Neural progenitor cell (in vitro differentiated cells): Measurements from ENCODE around the gene CD8B. TPM values are rescaled to one million over a fixed set of nuclear protein-coding genes. Genes with fewer than 3 reads are reported as not detected.

ENCODE experiments used
- DNase-seq: peaks from one replicate; pipeline ENCODE4 v3.0.0-alpha.2; 2016; ENCODE audit warnings: low spot score
- H2AFZ ChIP-seq: fragments of 200-600 bp; sonication (generic); replicated peaks from 2 replicates; pipeline ENCODE4 v1.6.1; 2016; ENCODE audit warnings: antibody characterized with exemption
- H3F3A ChIP-seq: fragments of 200-600 bp; sonication (generic); 2 replicates; pipeline ENCODE4 v1.6.1; 2016; ENCODE audit warnings: antibody characterized with exemption, low read depth
- H3K27ac ChIP-seq: fragments of 200-600 bp; sonication (generic); 2 replicates; pipeline ENCODE4 v1.5.1; 2016; ENCODE audit warnings: mild to moderate bottlenecking
- H3K27me3 ChIP-seq: fragments of 200-600 bp; sonication (generic); 2 replicates; pipeline ENCODE4 v1.6.1; 2016; ENCODE audit warnings: mild to moderate bottlenecking, moderate library complexity
- H3K36me3 ChIP-seq: fragments of 200-600 bp; sonication (generic); 2 replicates; pipeline ENCODE4 v1.5.1; 2016
- H3K4me1 ChIP-seq: fragments of 200-600 bp; sonication (generic); 2 replicates; pipeline ENCODE4 v1.6.1; 2016; ENCODE audit warnings: mixed run types
- H3K4me2 ChIP-seq: fragments of 200-600 bp; sonication (generic); 2 replicates; pipeline ENCODE4 v1.6.1; 2016
- H3K4me3 ChIP-seq: fragments of 200-600 bp; sonication (generic); 2 replicates; pipeline ENCODE4 v1.5.1; 2016
- H3K79me2 ChIP-seq: fragments of 200-600 bp; sonication (generic); 2 replicates; pipeline ENCODE4 v1.6.1; 2016; ENCODE audit warnings: low read depth
- H3K9ac ChIP-seq: fragments of 200-600 bp; sonication (generic); 2 replicates; pipeline ENCODE4 v1.6.1; 2016
- H3K9me3 ChIP-seq: fragments of 200-600 bp; sonication (generic); 2 replicates; pipeline ENCODE4 v1.5.1; 2016; ENCODE audit warnings: low read depth
- H4K20me1 ChIP-seq: fragments of 200-600 bp; sonication (generic); 2 replicates; pipeline ENCODE4 v1.6.1; 2016; ENCODE audit warnings: low read depth
- H3K27ac Mint-ChIP-seq: 3 replicates; pipeline ENCODE4 v1.8.0; 2021; ENCODE audit warnings: mixed read lengths
- H3K27me3 Mint-ChIP-seq: 2 replicates; pipeline ENCODE4 v1.8.0; 2022; ENCODE audit warnings: low read depth, mild to moderate bottlenecking, inconsistent platforms, moderate library complexity, mixed read lengths; ENCODE audit not compliant: insufficient read depth
- H3K36me3 Mint-ChIP-seq: 3 replicates; pipeline ENCODE4 v1.8.0; 2021; ENCODE audit warnings: mixed read lengths
- H3K4me1 Mint-ChIP-seq: 3 replicates; pipeline ENCODE4 v1.8.0; 2021; ENCODE audit warnings: mixed read lengths
- H3K4me3 Mint-ChIP-seq: 3 replicates; pipeline ENCODE4 v1.8.0; 2021; ENCODE audit warnings: mild to moderate bottlenecking, moderate library complexity, mixed read lengths
- H3K9me3 Mint-ChIP-seq: 3 replicates; pipeline ENCODE4 v1.8.0; 2020; ENCODE audit warnings: mixed read lengths
- EZH2 ChIP-seq: fragments of 200-600 bp; sonication (generic); IDR thresholded peaks from 2 replicates; pipeline ENCODE4 v1.6.1; 2017; ENCODE audit warnings: antibody characterized with exemption, mild to moderate bottlenecking, moderate library complexity
- EZH2phosphoT487 ChIP-seq: fragments of 200-600 bp; sonication (generic); IDR thresholded peaks from 2 replicates; pipeline ENCODE4 v1.6.1; 2017; ENCODE audit warnings: antibody characterized with exemption
- total RNA-seq: library from RNA; depleted of rRNA; stranded (reverse); fragments of >200 nt; gene quantifications from 2 replicates; pipeline ENCODE4 v1.2.3, GENCODE V29; 2015; ENCODE audit warnings: low replicate concordance
- TF ChIP-seq, protein P1 (sequence below): fragments of 200-600 bp; sonication (generic); IDR thresholded peaks from 2 replicates; pipeline ENCODE4 v1.5.1; 2017; ENCODE audit warnings: antibody characterized with exemption, mild to moderate bottlenecking

Gene CD8B
- total RNA-seq, 1 donor from 2014 or later: not detected

DNA sequence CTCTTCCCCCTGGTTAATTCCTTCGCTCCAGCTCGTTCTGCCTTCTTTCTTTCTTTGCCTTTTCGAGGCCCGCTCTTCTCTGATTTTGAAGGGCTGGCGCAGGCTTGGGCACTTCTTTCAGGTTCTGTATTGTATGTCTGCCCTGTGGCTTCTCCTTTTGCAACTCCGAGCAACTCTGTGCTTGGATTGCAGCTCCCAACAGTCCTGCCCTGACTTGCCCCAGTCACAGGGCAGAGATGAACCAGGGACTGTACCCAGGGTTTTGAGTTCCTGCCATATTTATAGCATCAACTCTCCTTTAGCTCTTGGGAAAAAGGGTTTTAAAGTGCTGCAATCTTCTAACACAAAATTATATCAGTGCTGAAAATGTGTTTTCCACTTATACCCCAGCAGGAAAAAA lies 39.8 kb downstream of the CD8B start:
- Histone ChIP-seq H3F3A (no peaks in the 10 kb centered on the region), H3K27ac (no peak overlapping the region), H2AFZ (no peak overlapping the region), H4K20me1 (no peaks in the 10 kb centered on the region), H3K9me3 (peaks cover 6% of the 10 kb centered on the region), H3K4me3 (no peak overlapping the region), H3K4me1 (no peaks in the 10 kb centered on the region), H3K4me2 (no peak overlapping the region), H3K36me3 (no peaks in the 10 kb centered on the region), H3K27me3 (no peaks in the 10 kb centered on the region), H3K79me2 (no peaks in the 10 kb centered on the region), H3K9ac (no peak overlapping the region)
- no peak overlapping the region for H3K4me3 Mint-ChIP-seq
- no peak for DNase-seq
- peaks cover 5% of the 10 kb centered on the region for H3K4me1 Mint-ChIP-seq
- TF ChIP-seq EZH2: no peak
- TF ChIP-seq, protein P1, sequence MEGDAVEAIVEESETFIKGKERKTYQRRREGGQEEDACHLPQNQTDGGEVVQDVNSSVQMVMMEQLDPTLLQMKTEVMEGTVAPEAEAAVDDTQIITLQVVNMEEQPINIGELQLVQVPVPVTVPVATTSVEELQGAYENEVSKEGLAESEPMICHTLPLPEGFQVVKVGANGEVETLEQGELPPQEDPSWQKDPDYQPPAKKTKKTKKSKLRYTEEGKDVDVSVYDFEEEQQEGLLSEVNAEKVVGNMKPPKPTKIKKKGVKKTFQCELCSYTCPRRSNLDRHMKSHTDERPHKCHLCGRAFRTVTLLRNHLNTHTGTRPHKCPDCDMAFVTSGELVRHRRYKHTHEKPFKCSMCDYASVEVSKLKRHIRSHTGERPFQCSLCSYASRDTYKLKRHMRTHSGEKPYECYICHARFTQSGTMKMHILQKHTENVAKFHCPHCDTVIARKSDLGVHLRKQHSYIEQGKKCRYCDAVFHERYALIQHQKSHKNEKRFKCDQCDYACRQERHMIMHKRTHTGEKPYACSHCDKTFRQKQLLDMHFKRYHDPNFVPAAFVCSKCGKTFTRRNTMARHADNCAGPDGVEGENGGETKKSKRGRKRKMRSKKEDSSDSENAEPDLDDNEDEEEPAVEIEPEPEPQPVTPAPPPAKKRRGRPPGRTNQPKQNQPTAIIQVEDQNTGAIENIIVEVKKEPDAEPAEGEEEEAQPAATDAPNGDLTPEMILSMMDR: no peak
- TF ChIP-seq EZH2phosphoT487: no peak
- peaks cover 2% of the 10 kb centered on the region for H3K27me3 Mint-ChIP-seq
- H3K9me3 Mint-ChIP-seq: peaks cover 11% of the 10 kb centered on the region
- H3K36me3 Mint-ChIP-seq: no peaks in the 10 kb centered on the region
- H3K27ac Mint-ChIP-seq: no peak overlapping the region

DNA sequence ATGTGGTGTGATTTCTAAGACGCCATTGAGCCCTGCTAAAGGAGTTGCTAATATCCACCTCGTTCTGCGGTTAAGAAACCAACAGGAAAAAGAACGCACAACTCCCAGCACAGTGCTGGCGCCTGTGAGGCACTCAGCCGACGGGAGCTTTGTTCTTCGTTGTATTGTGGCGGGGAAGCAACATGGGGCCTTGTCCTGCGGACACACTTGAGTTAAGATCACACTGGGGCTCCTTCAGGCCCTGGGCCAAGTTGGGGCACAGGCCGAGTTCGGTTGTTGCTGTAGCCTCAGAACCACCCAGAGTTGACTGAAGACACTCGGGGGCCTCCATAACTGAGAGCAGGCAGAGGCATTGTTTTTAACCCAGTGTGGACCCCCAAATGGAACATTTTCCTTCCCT lies 40.4 kb downstream of the CD8B start:
- no peaks in the 10 kb centered on the region for H3K27me3 ChIP-seq
- Mint-ChIP-seq H3K27ac (no peak overlapping the region), H3K27me3 (peaks cover 2% of the 10 kb centered on the region), H3K36me3 (no peaks in the 10 kb centered on the region), H3K4me1 (peaks cover 5% of the 10 kb centered on the region), H3K4me3 (no peak overlapping the region), H3K9me3 (peaks cover 11% of the 10 kb centered on the region)
- no peaks in the 10 kb centered on the region for H3F3A ChIP-seq
- H3K27ac ChIP-seq: no peak overlapping the region
- H3K4me2 ChIP-seq: no peak overlapping the region
- H3K9ac ChIP-seq: no peak overlapping the region
- TF ChIP-seq, protein P1: no peak
- TF ChIP-seq EZH2phosphoT487 (no peak), EZH2 (no peak)
- no peak for DNase-seq
- H3K4me3 ChIP-seq: no peak overlapping the region
- no peaks in the 10 kb centered on the region for H3K79me2 ChIP-seq
- no peaks in the 10 kb centered on the region for H4K20me1 ChIP-seq
- H3K4me1 ChIP-seq: no peaks in the 10 kb centered on the region
- no peak overlapping the region for H2AFZ ChIP-seq
- peaks cover 6% of the 10 kb centered on the region for H3K9me3 ChIP-seq
- no peaks in the 10 kb centered on the region for H3K36me3 ChIP-seq

DNA sequence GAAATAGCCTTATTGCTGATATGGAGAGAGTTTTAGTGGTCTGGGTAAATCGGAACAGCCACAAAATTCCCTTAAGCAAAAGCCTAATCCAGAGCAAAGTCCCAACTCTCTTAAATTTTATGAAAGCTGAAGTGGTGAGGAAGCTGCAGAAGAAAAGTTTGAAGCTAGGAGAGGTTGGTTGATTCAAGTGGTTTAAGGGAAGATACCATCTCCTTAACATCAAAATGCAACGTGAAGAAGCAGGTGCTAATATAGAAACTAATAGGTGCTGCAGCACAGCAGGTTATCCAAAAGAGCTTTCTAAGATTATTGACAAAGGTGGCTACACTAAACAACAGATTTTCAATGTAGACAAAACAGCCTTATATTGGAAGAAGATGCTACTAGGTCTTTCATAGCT lies 42.7 kb downstream of the CD8B start:
- Mint-ChIP-seq H3K36me3 (no peaks in the 10 kb centered on the region), H3K27me3 (peaks cover 2% of the 10 kb centered on the region), H3K27ac (no peak overlapping the region), H3K4me1 (no peaks in the 10 kb centered on the region), H3K4me3 (no peak overlapping the region), H3K9me3 (peaks cover 11% of the 10 kb centered on the region)
- H3K4me2 ChIP-seq: no peak overlapping the region
- H3K9ac ChIP-seq: no peak overlapping the region
- H2AFZ ChIP-seq: no peak overlapping the region
- no peaks in the 10 kb centered on the region for H3K36me3 ChIP-seq
- TF ChIP-seq EZH2phosphoT487: no peak
- TF ChIP-seq, protein P1: no peak
- no peak for TF ChIP-seq EZH2
- no peak overlapping the region for H3K4me3 ChIP-seq
- peaks cover 6% of the 10 kb centered on the region for H3K9me3 ChIP-seq
- no peaks in the 10 kb centered on the region for H3K4me1 ChIP-seq
- no peak for DNase-seq
- H4K20me1 ChIP-seq: no peaks in the 10 kb centered on the region
- no peaks in the 10 kb centered on the region for H3K27me3 ChIP-seq
- H3K79me2 ChIP-seq: no peaks in the 10 kb centered on the region
- H3K27ac ChIP-seq: no peak overlapping the region
- no peaks in the 10 kb centered on the region for H3F3A ChIP-seq
